IMR-90 (cell line): ENCODE measurements around the gene CSNK2A2. TPM values are rescaled to one million over a fixed set of nuclear protein-coding genes. Genes with fewer than 3 reads are reported as not detected.
A peak's percentile ranks its signal among the peaks of the same experiment; 100 is the strongest.

Experiments
- ATAC-seq: fragments of 200-7000 bp; cut with Tn5 transposase; 2 replicates; pipeline ENCODE4 v1.9.1; 2020; ENCODE audit warnings: low read depth, mild to moderate bottlenecking, moderate library complexity
- BruUV-seq: library from RNA; stranded (reverse); fragments of 400-500 nt; replicated peaks from 2 replicates; lab custom pipeline; 2021; lab: Mats Ljungman, UMichigan
- CTCF ChIA-PET: fragments of 300-600 bp; formaldehyde crosslinking; extraction: SDS; loops from one replicate; lab custom pipeline; 2021; ENCODE audit warnings: antibody characterized with exemption; lab: Yijun Ruan, JAX
- POLR2A ChIA-PET: fragments of 300-600 bp; sonication (Branson Sonifier 250); formaldehyde crosslinking; loops from one replicate; lab custom pipeline; 2022; ENCODE audit warnings: antibody characterized with exemption; ENCODE audit not compliant: unreplicated experiment; lab: Charles Lee
- DNase-seq: peaks from one replicate; pipeline ENCODE4 v3.0.0; 2013
- H2AFZ ChIP-seq: replicated peaks from 2 replicates; pipeline ENCODE3; 2013; ENCODE audit warnings: low read length, mild to moderate bottlenecking; ENCODE audit not compliant: poor library complexity
- H2AK5ac ChIP-seq: 2 replicates; pipeline ENCODE4 v1.6.1; 2013; ENCODE audit warnings: low read depth, low read length, inconsistent platforms
- H2AK9ac ChIP-seq: replicated peaks from 2 replicates; pipeline ENCODE3; 2013; ENCODE audit warnings: mild to moderate bottlenecking, low read depth, low read length, moderate library complexity; ENCODE audit not compliant: poor library complexity
- H2BK120ac ChIP-seq: 2 replicates; pipeline ENCODE4 v1.6.1; 2013; ENCODE audit warnings: low read depth, low read length, inconsistent platforms
- H2BK15ac ChIP-seq: 3 replicates; pipeline ENCODE4 v1.6.1; 2013; ENCODE audit warnings: low read depth, low read length, inconsistent platforms
- H2BK20ac ChIP-seq: 2 replicates; pipeline ENCODE4 v1.6.1; 2013; ENCODE audit warnings: low read depth, mild to moderate bottlenecking, inconsistent platforms, low read length, moderate library complexity
- H2BK5ac ChIP-seq: 2 replicates; pipeline ENCODE4 v1.6.1; 2013; ENCODE audit warnings: mild to moderate bottlenecking, low read depth, low read length, inconsistent platforms; ENCODE audit not compliant: poor library complexity, severe bottlenecking
- H3K14ac ChIP-seq: replicated peaks from 2 replicates; pipeline ENCODE4 v1.6.1; 2013; ENCODE audit warnings: low read depth, low read length, inconsistent platforms
- H3K18ac ChIP-seq: 2 replicates; pipeline ENCODE4 v1.6.1; 2013; ENCODE audit warnings: low read depth, low read length, control low read depth
- H3K23ac ChIP-seq: 2 replicates; pipeline ENCODE4 v1.6.1; 2013; ENCODE audit warnings: low read depth, low read length, inconsistent platforms
- H3K27ac ChIP-seq: 2 replicates; pipeline ENCODE4 v1.5.1; 2013; ENCODE audit warnings: mild to moderate bottlenecking, control low read depth, low read length; ENCODE audit not compliant: insufficient read depth
- H3K27me3 ChIP-seq: 2 replicates; pipeline ENCODE4 v1.6.1; 2013; ENCODE audit warnings: low read length; ENCODE audit not compliant: control insufficient read depth, insufficient read depth
- H3K36me3 ChIP-seq: 2 replicates; pipeline ENCODE4 v1.6.1; 2013; ENCODE audit warnings: low read length, mixed read lengths; ENCODE audit not compliant: control insufficient read depth, insufficient read depth
- H3K4ac ChIP-seq: 2 replicates; pipeline ENCODE4 v1.6.1; 2013; ENCODE audit warnings: low read depth, low read length, inconsistent platforms
- H3K4me1 ChIP-seq: 2 replicates; pipeline ENCODE4 v1.6.1; 2013; ENCODE audit warnings: low read length, mixed read lengths; ENCODE audit not compliant: control insufficient read depth, insufficient read depth
- H3K4me2 ChIP-seq: 2 replicates; pipeline ENCODE4 v1.6.1; 2013; ENCODE audit warnings: low read depth, mild to moderate bottlenecking, control low read depth, low read length, moderate library complexity
- H3K4me3 ChIP-seq: 2 replicates; pipeline ENCODE4 v1.5.1; 2013; ENCODE audit warnings: low read depth, mild to moderate bottlenecking, control low read depth, low read length, moderate library complexity; ENCODE audit not compliant: insufficient read depth
- H3K56ac ChIP-seq: 2 replicates; pipeline ENCODE4 v1.6.1; 2013; ENCODE audit warnings: low read length, inconsistent platforms; ENCODE audit not compliant: insufficient read depth; ENCODE audit errors: extremely low read depth
- H3K79me1 ChIP-seq, 2 experiments: 2 replicates each; pipeline ENCODE4 v1.6.1; 2013; ENCODE audit warnings: low read length in 2 of 2, inconsistent platforms in 1 of 2, low read depth in 1 of 2
- H3K9ac ChIP-seq: 2 replicates; pipeline ENCODE4 v1.6.1; 2013; ENCODE audit warnings: low read depth, low read length, control low read depth
- H3K9me1 ChIP-seq: 2 replicates; pipeline ENCODE4 v1.6.1; 2013; ENCODE audit warnings: low read length, inconsistent platforms; ENCODE audit not compliant: insufficient read depth
- H3K9me3 ChIP-seq: 2 replicates; pipeline ENCODE4 v1.6.1; 2013; ENCODE audit warnings: low read length; ENCODE audit not compliant: control insufficient read depth, insufficient read depth
- H4K20me1 ChIP-seq: 2 replicates; pipeline ENCODE4 v1.6.1; 2013; ENCODE audit warnings: low read length, inconsistent platforms; ENCODE audit not compliant: insufficient read depth
- H4K5ac ChIP-seq: 2 replicates; pipeline ENCODE4 v1.6.1; 2013; ENCODE audit warnings: mild to moderate bottlenecking, low read depth, low read length, control low read depth
- H4K8ac ChIP-seq, 2 experiments: 2 replicates each; pipeline ENCODE4 v1.6.1; 2013; ENCODE audit warnings: low read depth in 2 of 2, low read length in 2 of 2, control low read depth in 1 of 2, inconsistent platforms in 1 of 2
- H4K91ac ChIP-seq: 2 replicates; pipeline ENCODE4 v1.6.1; 2013; ENCODE audit warnings: low read depth, low read length, inconsistent platforms; ENCODE audit not compliant: insufficient read depth
- BHLHE40 ChIP-seq: fragments of 150-350 bp; IDR thresholded peaks from 2 replicates; pipeline ENCODE4 v1.6.1; 2016; ENCODE audit warnings: mild to moderate bottlenecking, low read depth, low read length
- CEBPB ChIP-seq: IDR thresholded peaks from 2 replicates; pipeline ENCODE4 v1.6.1; 2012; ENCODE audit warnings: low read depth, low read length, improper control_type of control experiment
- CHD1 ChIP-seq: IDR thresholded peaks from 2 replicates; pipeline ENCODE4 v1.6.1; 2012; ENCODE audit warnings: low read depth, low read length, improper control_type of control experiment
- CTCF ChIP-seq: conservative IDR thresholded peaks from 2 replicates; pipeline ENCODE4 v1.5.1; 2012; ENCODE audit warnings: mild to moderate bottlenecking, low read depth, low read length, improper control_type of control experiment
- FOS ChIP-seq: fragments of 150-350 bp; IDR thresholded peaks from 2 replicates; pipeline ENCODE4 v1.6.1; 2016; ENCODE audit warnings: low read depth, low read length
- MAFK ChIP-seq: IDR thresholded peaks from 2 replicates; pipeline ENCODE4 v1.6.1; 2012; ENCODE audit warnings: low read depth, low read length, improper control_type of control experiment
- MXI1 ChIP-seq: IDR thresholded peaks from 2 replicates; pipeline ENCODE4 v1.6.1; 2012; ENCODE audit warnings: low read depth, mild to moderate bottlenecking, low read length, moderate library complexity, borderline replicate concordance
- NFE2L2 ChIP-seq: fragments of 150-350 bp; IDR thresholded peaks from 2 replicates; pipeline ENCODE4 v1.6.1; 2016; ENCODE audit warnings: low read depth, mild to moderate bottlenecking, low read length
- POLR2A ChIP-seq: IDR thresholded peaks from 2 replicates; pipeline ENCODE4 v1.6.1; 2012; ENCODE audit warnings: mild to moderate bottlenecking, low read depth, low read length
- RAD21 ChIP-seq: IDR thresholded peaks from 2 replicates; pipeline ENCODE4 v1.6.1; 2012; ENCODE audit warnings: low read length, improper control_type of control experiment
- RCOR1 ChIP-seq: IDR thresholded peaks from 2 replicates; pipeline ENCODE4 v1.6.1; 2012; ENCODE audit warnings: mild to moderate bottlenecking, low read length, improper control_type of control experiment; ENCODE audit not compliant: insufficient replicate concordance
- RFX5 ChIP-seq: IDR thresholded peaks from 2 replicates; pipeline ENCODE4 v1.8.0; 2012; ENCODE audit warnings: low read depth, mild to moderate bottlenecking, low read length, moderate library complexity
- SMC3 ChIP-seq: fragments of 150-350 bp; IDR thresholded peaks from 2 replicates; pipeline ENCODE4 v1.6.1; 2016; ENCODE audit warnings: low read depth, mild to moderate bottlenecking, antibody characterized with exemption, low read length, moderate library complexity
- USF2 ChIP-seq: fragments of 150-350 bp; IDR thresholded peaks from 2 replicates; pipeline ENCODE4 v1.6.1; 2017; ENCODE audit warnings: mild to moderate bottlenecking, antibody characterized with exemption, low read length, low read depth
- WGBS, 2 experiments: methylation state at CpG; one replicate each; pipeline versions ENCODE4 v1.1.5 to v1.1.7; 2013; ENCODE audit warnings: missing lambda C conversion rate in 2 of 2; ENCODE audit not compliant: insufficient read length in 1 of 2; ENCODE audit errors: extremely low coverage in 2 of 2; 5-methylcytosine and 5-hydroxymethylcytosine counted together
- dilution Hi-C: fragments of 300-500 bp; cut with HindIII; formaldehyde crosslinking; loops from one replicate; pipeline ENCODE4 v1.14.3; 2018; ENCODE audit warnings: low sequenced_read_pairs; ENCODE audit not compliant: unreplicated experiment
- in situ Hi-C: fragments of 300-500 bp; cut with MboI; formaldehyde crosslinking; loops from 3 replicates; pipeline ENCODE4 v1.14.3; 2019; ENCODE audit warnings: low sequenced_read_pairs, inconsistent platforms, mixed read lengths
- intact Hi-C: fragments of 100-400 bp; cut with micrococcal nuclease; formaldehyde crosslinking; loops from 2 replicates; pipeline ENCODE4 v1.10.0; 2022
- polyA plus RNA-seq, 3 experiments: library from polyadenylated mRNA; depleted of rRNA; stranded (reverse); fragments of >200 nt; gene quantifications; 2 replicates each; pipeline ENCODE4 v1.2.3, GENCODE V29; 2012; ENCODE audit warnings: low replicate concordance in 1 of 3
- total RNA-seq: library from RNA; depleted of rRNA; stranded (reverse); fragments of >200 nt; gene quantifications from 2 replicates; pipeline ENCODE4 v1.2.3, GENCODE V29; 2012

CSNK2A2 gene
- total and polyA plus RNA-seq, 2 of the 4 experiments (the other 2 are of a cell fraction): 15.6 to 27.5 TPM

- no peak for TF ChIP-seq RCOR1
Observed at GRCh38 chr16:58118801-58119508, 79.0 kb downstream of the CSNK2A2 start (continued).

- H3K4me3 ChIP-seq: no peak overlapping the region
- in situ Hi-C loops (loop anchor here (25.0 kb wide), 1 partner anchor 204 kb away; no protein-coding TSS in a partner anchor), intact Hi-C loops (no loop called here), dilution Hi-C loops (no loop called here)
- no peak overlapping the region for H2BK15ac ChIP-seq
- no TSS peak for BruUV-seq
- no peak overlapping the region; the same call in 1 of the 2 replicates for H4K5ac ChIP-seq
- ChIA-PET POLR2A (no interaction called here), CTCF (interaction anchor here (0.5 to 0.7 kb wide), 2 partner anchors 11 to 60 kb away, joined by 3 read pairs; no protein-coding TSS in a partner anchor)
- H3K9me3 ChIP-seq: no peaks in the 10 kb centered on the region
- H4K8ac ChIP-seq: peak overlapping the region in 1 of 2 experiments; percentile 48; a peak in 1 of 4 replicates
- ATAC-seq (no peak), DNase-seq (no peak)
- H3K14ac ChIP-seq: no peak overlapping the region; the same call in 1 of the 2 replicates
- peak overlapping the region; percentile 37; the same call in 1 of the 2 replicates for H3K4me2 ChIP-seq
- H3K18ac ChIP-seq: no peak overlapping the region
- H3K23ac ChIP-seq: no peak overlapping the region
- no peak overlapping the region for H2AFZ ChIP-seq
- H3K36me3 ChIP-seq: peaks cover 17% of the 10 kb centered on the region
- H3K79me1 ChIP-seq: peaks cover 33 to 52% of the 10 kb centered on the region in 2 experiments
- H3K9me1 ChIP-seq: peaks cover 27% of the 10 kb centered on the region
- H3K27me3 ChIP-seq: no peaks in the 10 kb centered on the region
- H3K4ac ChIP-seq: peak overlapping the region; percentile 46; the same call in 1 of the 2 replicates
- no peak overlapping the region for H3K56ac ChIP-seq
- H3K27ac ChIP-seq: peak overlapping the region; percentile 43; the same call in 1 of the 2 replicates
- H4K91ac ChIP-seq: 0 out of 2 replicates have a peak overlapping the region, but pooled peaks have one; percentile 13
- no peak overlapping the region for H2AK5ac ChIP-seq
- H2BK20ac ChIP-seq: 0 out of 2 replicates have a peak overlapping the region, but pooled peaks have one; percentile 10
- no CpG with 5 or more reads among the region's 6 CpGs for WGBS, 2 experiments
- H4K20me1 ChIP-seq: peaks cover 53% of the 10 kb centered on the region
- peak overlapping the region; percentile 22; the same call in 1 of the 2 replicates for H2BK120ac ChIP-seq
- H2AK9ac ChIP-seq: no peak overlapping the region
- peaks cover 19% of the 10 kb centered on the region for H3K4me1 ChIP-seq
- H3K9ac ChIP-seq: no peak overlapping the region
- no peak overlapping the region for H2BK5ac ChIP-seq
- TF ChIP-seq RCOR1: no peak
- no peak for TF ChIP-seq POLR2A
- TF ChIP-seq NFE2L2: no peak
- no peak for TF ChIP-seq RAD21
- no peak for TF ChIP-seq CHD1
- no peak for TF ChIP-seq MAFK
- no peak for TF ChIP-seq RFX5
- TF ChIP-seq SMC3: no peak
- TF ChIP-seq MXI1: no peak
- no peak for TF ChIP-seq USF2
- TF ChIP-seq BHLHE40: no peak
- TF ChIP-seq FOS: no peak
- TF ChIP-seq CTCF: no peak
- TF ChIP-seq CEBPB: no peak
Observed at GRCh38 chr16:58116529-58116928, 81.4 kb downstream of the CSNK2A2 start.
